ENCODE measurements around the gene RNF145.
"Not testable (repeated sequence)": the region's sequence is repeated elsewhere in the genome, so short reads cannot be mapped to it uniquely, and the experiment has no call there.

Gene RNF145, protein sequence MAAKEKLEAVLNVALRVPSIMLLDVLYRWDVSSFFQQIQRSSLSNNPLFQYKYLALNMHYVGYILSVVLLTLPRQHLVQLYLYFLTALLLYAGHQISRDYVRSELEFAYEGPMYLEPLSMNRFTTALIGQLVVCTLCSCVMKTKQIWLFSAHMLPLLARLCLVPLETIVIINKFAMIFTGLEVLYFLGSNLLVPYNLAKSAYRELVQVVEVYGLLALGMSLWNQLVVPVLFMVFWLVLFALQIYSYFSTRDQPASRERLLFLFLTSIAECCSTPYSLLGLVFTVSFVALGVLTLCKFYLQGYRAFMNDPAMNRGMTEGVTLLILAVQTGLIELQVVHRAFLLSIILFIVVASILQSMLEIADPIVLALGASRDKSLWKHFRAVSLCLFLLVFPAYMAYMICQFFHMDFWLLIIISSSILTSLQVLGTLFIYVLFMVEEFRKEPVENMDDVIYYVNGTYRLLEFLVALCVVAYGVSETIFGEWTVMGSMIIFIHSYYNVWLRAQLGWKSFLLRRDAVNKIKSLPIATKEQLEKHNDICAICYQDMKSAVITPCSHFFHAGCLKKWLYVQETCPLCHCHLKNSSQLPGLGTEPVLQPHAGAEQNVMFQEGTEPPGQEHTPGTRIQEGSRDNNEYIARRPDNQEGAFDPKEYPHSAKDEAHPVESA

DNA sequence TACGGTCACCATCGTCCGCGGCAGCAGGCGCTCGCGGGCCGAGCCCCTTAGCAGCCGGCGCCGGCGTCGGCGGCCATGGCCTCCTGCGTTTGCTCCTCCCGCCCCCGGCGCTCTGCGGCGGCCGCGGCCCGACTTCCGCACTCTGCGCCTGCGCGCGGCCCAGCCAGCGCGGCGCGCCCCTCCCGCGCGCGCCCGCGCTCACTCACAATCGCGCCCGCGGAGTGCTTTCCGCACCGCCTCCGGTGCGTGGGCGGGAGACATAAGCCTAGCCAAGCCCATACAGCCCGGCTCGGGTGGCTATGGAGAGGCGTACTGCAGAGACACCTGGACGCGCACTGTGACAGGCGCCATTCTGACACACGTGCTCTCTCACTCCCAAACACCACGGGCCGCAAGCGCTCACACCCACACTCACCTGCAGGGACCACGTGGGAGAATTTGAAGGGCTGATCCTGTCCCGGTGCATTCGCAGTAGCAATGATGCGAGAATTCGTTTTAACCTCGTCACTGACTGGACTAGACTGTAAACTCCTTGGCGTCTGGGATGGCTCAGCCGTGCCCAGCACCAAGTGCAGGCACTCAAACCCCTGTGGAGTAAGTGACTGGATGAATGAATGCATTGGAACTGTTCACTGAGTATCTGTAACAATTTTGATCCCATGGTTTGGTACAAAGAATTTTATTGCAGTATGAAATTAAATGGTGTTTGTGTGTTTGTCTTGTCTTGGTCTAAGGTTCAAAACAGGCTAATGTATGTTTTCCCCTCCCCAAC lies at the start of gene RNF145:
Gene RNF145 (minus strand): TSS at position 116 of the 772 bp plus-strand sequence. CDS start 5,936 bp downstream, outside the sequence.
- peak; percentile 51 for DNase-seq

DNA sequence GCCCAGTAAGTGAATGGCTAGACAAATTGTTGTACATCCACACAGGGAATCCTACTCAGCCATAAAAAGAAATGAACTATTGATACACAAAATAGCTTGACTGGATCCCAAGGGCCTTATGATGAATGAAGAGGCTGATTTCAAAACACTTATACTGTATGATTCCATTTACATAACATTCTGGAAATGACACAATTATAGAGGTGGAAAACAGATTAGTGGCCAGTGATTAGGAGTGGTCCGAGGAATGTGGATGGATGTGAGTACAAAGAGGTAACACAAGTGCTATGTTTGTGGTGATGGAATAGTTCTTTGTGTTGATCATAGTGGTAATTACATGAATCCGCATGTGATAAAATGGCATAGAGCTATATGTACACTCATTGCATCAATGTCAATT lies 49.0 kb upstream of the RNF145 start:
- no peak for DNase-seq

DNA sequence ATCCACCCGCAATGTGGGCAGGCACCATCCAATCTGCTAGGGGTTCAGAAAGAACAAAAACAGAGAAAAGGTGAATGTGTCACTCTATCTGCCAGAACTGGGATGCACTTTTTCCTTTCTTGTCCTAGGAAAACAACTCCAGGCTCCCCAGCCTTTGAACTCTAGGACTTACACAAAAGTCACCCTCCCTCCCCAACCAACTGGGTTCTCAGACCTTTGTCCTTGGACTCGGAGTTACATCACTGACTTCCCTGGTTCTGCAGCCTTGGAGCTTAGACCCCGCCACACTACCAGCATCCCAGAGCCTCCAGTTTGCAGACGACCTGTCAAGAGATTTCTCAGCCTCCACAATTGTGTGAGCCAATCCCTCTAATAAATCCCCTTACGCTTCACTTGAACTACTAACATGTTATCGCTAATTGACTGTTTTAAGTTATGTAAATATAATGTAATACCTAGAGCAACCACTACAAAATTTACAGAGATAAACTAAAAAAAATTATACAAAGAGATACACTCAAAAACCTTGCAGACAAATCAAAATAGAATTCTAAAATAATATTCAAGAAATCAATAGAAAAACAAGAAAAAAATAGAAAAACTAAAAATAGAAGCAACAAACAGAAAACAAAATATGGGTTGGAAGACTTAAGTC lies 48.4 kb upstream of the RNF145 start:
- DNase-seq = no peak

DNA sequence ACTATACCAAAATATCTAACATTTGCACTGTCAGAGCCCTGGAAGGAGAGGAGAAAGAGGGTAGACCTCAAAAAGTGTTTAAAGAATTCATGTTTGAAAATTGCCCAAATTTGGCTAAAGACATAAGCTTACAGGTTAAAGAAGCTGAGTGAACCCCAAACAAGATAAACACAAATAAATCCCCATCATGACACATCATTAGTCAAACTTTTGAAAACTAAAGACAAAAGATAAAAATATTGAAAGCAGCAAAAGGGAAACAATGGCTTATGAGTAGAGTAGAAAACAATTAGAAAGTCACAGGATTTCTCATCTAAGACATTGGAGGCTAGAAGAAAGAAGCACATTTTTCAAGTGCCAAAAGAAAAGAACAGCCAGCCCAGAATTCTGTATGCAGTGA lies 47.7 kb upstream of the RNF145 start:
- DNase-seq = no peak

- no peak for DNase-seq
Observed at GRCh38 chr5:159252195-159252594, 42.8 kb upstream of the RNF145 start.

DNA sequence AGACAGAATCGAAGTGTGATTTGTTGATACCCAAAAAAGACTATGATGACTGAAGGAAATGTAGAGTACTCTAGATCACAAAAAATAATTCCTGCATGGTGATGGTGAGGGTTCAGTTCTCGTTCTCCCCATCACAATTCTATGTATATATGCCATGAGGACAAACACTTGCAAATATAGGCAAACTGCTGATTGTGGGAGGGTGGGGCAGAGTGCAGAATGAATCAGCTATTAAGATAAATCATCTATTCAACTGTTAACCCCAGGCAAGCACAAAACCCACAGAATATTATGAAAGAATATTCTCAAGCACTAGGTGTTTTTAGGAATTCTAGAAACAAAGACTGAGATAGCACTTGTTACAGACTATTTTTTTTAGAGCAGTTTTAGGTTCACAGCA lies 39.8 kb upstream of the RNF145 start:
- DNase-seq = no peak

GRCh38 chr5:159244890-159245289 lies 35.5 kb upstream of the RNF145 start:
- no peak for DNase-seq

DNA sequence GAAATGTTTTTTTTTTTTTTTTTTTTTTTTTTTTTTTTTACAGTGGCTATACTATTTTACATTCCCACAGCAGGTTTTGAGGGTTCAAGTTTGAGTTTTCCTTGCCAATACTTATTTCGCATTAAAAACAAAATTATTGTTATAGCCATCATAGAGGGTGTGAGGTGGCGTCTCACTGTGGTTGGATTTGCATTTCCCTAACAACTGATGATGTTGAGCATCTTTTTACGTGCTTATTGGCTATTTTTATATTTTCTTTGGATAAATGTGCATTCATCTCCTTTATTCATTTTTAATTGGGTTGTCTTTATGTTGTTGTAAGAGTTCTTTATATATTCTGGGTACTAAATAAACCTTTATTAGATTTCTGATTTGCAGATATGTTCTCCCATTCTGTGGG lies 34.8 kb upstream of the RNF145 start:
- DNase-seq = no peak

GRCh38 chr5:159243385-159243784 lies 34.0 kb upstream of the RNF145 start:
- DNase-seq = no peak

DNA sequence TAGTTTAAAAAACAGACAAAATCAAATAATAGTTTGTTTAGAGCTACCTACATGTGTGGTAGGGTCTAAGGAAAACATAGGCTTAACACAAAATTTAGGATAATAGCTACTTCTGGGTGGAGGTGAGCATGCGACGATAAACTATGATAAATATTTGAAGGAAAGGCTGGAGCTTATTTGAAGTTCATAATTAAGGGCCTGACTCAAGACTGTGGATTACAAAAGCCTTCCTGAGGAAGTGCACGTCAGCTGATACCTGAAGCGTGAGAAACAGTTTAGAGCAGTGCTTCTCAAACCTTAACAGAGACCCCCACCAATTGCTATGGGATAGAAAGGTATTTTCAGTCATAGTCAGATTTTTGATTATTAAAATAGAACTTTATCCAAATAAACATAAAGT lies 33.3 kb upstream of the RNF145 start:
- DNase-seq = no peak

GRCh38 chr5:159241946-159242552 lies 32.7 kb upstream of the RNF145 start:
- DNase-seq = no peak

DNA sequence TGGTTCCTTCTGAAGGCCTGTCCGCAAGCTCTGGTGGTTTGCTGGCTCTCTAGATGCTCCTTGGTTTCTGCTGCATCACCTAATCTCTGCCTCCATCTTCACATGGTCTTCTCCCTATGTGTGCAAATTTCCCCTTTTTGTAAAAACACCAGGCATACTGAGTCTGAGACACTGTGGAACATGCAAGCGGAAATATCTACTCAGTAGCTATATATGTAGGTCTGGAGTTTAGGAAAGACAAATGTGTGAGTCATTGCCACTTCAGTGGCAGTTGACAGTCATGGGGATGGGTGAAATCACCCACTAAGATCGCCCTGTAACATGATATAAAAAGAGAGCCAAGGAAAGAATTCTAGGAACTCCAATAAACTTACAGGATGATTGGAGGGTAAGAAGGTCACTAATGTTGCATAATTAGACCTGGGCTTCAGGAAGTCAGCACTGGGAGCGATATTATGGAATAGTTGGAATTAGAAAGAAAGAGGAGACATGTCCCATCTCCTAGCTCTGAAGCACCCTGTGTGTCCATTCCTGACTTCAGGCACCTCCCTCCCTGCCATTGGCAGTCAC lies 31.0 kb upstream of the RNF145 start:
- no peak for DNase-seq

DNA sequence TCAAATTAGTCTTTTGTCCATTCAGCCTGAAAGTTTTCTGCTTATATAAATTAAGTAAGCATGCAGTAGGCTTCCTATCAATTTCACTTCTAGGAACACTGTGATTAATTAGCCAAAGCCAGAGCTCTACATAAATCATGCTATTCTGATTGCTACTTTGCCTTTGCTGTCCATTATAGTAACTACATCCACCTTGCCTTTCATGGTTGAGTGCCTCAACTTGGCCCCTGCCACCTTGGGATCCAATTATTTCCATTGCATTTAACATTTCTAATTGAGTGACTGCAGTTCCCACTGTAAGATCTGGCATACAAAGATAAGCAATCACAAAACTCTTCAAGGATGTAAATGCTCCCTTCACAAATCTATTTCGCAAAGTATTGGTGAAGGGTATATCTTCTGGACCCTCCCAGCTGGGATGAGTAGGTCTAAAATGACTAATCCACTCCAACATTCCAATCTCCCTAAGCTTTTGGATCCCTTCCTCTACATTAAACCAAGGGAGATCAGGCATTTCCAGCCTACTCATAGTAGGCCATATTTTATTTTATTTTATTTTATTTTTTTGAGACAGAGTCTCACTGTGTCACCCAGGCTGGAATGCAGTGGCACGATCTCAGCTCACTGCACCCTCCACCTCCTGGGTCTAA lies 26.6 kb upstream of the RNF145 start:
- not testable (repeated sequence) for DNase-seq

GRCh38 chr5:159231167-159231566 lies 21.8 kb upstream of the RNF145 start:
- no peak for DNase-seq

- no peak for DNase-seq
Observed at GRCh38 chr5:159230657-159231056, 21.3 kb upstream of the RNF145 start.

DNA sequence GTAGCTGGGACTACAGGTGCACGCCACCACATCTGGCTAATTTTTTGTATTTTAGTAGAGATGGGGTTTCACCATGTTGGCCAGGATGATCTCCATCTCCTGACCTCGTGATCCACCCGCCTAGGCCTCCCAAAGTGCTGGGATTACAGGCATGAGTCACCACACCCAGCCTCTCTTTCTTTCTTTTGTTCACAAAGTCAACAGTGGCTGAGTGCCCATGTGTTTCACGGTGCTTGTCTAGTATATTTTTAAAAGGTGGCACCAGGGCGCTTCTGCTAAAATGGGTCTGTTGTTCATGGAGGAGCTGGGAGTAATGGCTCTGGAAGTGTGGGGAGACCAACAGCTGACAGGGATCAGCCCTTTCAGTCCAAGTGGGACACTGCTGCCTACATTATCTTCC lies 18.7 kb upstream of the RNF145 start:
- DNase-seq = not testable (repeated sequence)

- DNase-seq = no peak
Observed at GRCh38 chr5:159227452-159227851, 18.1 kb upstream of the RNF145 start.

GRCh38 chr5:159226451-159226850 lies 17.1 kb upstream of the RNF145 start:
- no peak for DNase-seq

- DNase-seq = no peak
Observed at GRCh38 chr5:159224471-159224870, 15.1 kb upstream of the RNF145 start.

GRCh38 chr5:159223469-159223868 lies 14.1 kb upstream of the RNF145 start:
- DNase-seq = no peak

DNA sequence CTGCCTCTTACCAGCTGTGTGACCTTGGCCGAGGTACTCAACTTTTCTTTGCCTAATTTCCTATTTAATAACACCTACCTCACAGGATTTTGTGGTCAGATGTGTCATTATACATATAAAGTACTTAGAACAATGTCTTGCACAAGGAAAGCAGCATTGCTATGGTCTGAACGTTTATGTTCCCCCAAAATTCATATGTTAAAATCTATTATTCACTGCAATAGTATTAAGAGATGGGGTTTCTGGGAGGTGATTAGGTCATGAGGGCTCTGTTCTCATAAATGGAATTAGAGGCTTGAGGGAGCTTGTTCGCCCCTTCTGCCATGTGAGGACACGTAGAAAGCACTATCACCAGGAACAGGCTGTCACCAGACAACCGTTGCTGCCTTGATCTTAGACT lies 10.9 kb upstream of the RNF145 start:
- no peak for DNase-seq

DNA sequence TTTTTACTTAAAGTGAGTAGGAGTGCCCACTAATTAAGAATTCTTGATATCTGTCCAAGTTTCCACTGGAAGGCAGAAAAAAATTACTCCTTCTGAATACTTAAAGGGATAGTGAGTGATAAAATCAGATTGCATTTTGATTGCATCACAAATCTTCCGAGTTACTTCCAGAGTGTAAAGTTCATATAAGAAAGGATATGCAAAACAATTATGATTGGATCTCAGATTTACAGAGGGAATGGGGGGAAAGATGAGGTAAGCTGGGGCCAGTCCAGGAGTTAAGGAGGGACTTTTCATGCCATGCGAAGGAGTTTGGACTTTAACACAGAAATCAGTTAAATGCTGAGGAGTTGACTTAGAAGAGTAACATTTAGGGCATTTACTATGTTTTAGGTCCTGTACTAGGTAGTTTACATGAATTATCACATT lies 9.3 kb upstream of the RNF145 start:
- DNase-seq = no peak

Measured in DMS 273 treated with DMSO at 0.1 percent for 48 hours (cell line).